Fibroblast of pulmonary artery (primary cell): Measurements from ENCODE around the gene GLDC.
"Not testable (repeated sequence)": the region's sequence is repeated elsewhere in the genome, so short reads cannot be mapped to it uniquely, and the experiment has no call there.

Experiments
- DNase-seq: peaks from one replicate; pipeline ENCODE4 v3.0.0-alpha.2; 2010; ENCODE audit warnings: low read depth
- H3K4me3 ChIP-seq: replicated peaks from 2 replicates; pipeline ENCODE4 v1.5.1; 2011; ENCODE audit warnings: low read depth, mild to moderate bottlenecking, control low read depth, low read length, moderate library complexity
- CTCF ChIP-seq: IDR thresholded peaks from 2 replicates; pipeline ENCODE4 v1.5.1; 2011; ENCODE audit warnings: mild to moderate bottlenecking, control low read depth, low read length, inconsistent platforms; ENCODE audit errors: missing control alignments

GLDC gene

GRCh38 chr9:6664204-6664680 is 18.7 kb upstream of the GLDC start:
- no peak for TF ChIP-seq CTCF
- DNase-seq = no peak
- H3K4me3 ChIP-seq = no peak overlapping the region

- no peak overlapping the region for H3K4me3 ChIP-seq
- no peak for TF ChIP-seq CTCF
- DNase-seq = no peak
Measured at GRCh38 chr9:6660512-6660911, 15.0 kb upstream of the GLDC start.

GRCh38 chr9:6658628-6659353 is 13.3 kb upstream of the GLDC start:
- no peak for DNase-seq
- TF ChIP-seq CTCF = no peak
- H3K4me3 ChIP-seq = no peak overlapping the region

- no peak overlapping the region for H3K4me3 ChIP-seq
- TF ChIP-seq CTCF = no peak
- DNase-seq = no peak
Measured at GRCh38 chr9:6656614-6657300, 11.2 kb upstream of the GLDC start.

- no peak for TF ChIP-seq CTCF
- H3K4me3 ChIP-seq = no peak overlapping the region
- no peak for DNase-seq
Measured at GRCh38 chr9:6655036-6655435, 9.5 kb upstream of the GLDC start.

- DNase-seq = no peak
- no peak overlapping the region for H3K4me3 ChIP-seq
- TF ChIP-seq CTCF = no peak
Measured at GRCh38 chr9:6646293-6646636, 736 bp upstream of the GLDC start.

GRCh38 chr9:6645105-6645354 is 499 bp downstream of the GLDC start:
- not testable (repeated sequence) for DNase-seq, H3K4me3 ChIP-seq
